ENCODE measurements around the gene LAMTOR4. TPM values are rescaled to one million over a fixed set of nuclear protein-coding genes. Genes with fewer than 3 reads are reported as not detected.

LAMTOR4 gene
- total RNA-seq, 4 donors from 2014 or later, result 109 to 228 (median 148) TPM

DNA sequence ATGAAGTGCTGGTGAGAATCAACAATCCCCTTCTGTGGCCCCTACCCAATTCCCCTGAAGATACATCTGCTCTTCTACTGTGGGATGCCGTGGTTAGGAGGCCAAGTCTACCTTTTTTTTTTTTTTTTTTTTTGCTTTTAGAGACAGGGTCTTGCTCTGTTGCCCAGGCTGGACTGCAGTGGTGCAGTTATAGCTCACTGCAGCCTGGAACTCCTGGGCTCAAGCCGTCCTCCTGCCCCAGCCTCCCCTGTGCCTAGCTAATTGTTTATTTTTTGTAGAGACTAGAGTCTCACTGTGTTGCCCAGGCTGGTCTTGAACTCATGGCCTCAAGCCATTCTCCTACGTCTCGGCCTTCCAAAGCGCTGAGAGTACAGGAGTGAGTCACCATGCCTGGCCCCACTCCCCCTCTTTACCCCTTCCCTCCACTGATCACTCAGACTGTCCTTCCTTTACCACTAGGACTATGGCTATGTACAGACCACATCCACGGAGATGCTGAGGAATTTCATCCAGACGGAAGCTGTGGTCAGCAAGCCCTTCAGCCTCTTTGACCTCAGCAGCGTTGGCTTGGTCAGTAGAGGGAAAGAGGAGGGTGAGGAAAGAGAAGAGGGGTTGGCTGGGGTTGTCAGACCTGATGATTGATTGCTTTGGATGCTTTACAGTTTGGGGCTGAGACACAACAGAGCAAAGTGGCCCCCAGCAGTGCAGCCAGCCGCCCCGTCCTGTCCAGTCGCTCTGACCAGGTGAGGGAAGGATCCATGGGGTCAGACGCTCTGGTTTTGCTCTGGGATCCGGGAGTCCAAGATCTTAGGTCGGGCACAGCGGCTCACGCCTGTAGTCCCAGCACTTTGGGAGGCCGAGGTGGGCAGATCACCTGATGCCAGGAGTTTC is 45.5 kb upstream of the LAMTOR4 start:
- ATAC-seq, result no peak
- peaks cover 0 to 71% of the 10 kb centered on the region in 2 donors for H3K36me3 ChIP-seq
- 66 to 70% methylated on average over 4 to 7 of the region's 17 CpGs for WGBS, 2 donors (ENCODE audit: low coverage in 1 of 2)
- H3K4me1 ChIP-seq, result peaks cover 0 to 40% (median 13%) of the 10 kb centered on the region in 3 donors
- H3K27ac ChIP-seq, result peak overlapping the region in 2 of 4 donors; percentile 9 to 93
- H3K27me3 ChIP-seq, result no peaks in the 10 kb centered on the region
- H3K4me3 ChIP-seq, result no peak overlapping the region
- TF ChIP-seq, protein P1, sequence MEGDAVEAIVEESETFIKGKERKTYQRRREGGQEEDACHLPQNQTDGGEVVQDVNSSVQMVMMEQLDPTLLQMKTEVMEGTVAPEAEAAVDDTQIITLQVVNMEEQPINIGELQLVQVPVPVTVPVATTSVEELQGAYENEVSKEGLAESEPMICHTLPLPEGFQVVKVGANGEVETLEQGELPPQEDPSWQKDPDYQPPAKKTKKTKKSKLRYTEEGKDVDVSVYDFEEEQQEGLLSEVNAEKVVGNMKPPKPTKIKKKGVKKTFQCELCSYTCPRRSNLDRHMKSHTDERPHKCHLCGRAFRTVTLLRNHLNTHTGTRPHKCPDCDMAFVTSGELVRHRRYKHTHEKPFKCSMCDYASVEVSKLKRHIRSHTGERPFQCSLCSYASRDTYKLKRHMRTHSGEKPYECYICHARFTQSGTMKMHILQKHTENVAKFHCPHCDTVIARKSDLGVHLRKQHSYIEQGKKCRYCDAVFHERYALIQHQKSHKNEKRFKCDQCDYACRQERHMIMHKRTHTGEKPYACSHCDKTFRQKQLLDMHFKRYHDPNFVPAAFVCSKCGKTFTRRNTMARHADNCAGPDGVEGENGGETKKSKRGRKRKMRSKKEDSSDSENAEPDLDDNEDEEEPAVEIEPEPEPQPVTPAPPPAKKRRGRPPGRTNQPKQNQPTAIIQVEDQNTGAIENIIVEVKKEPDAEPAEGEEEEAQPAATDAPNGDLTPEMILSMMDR (IDR thresholded peaks at IDR 0.05), result no peak
- no peak for TF ChIP-seq POLR2AphosphoS5 (IDR thresholded peaks at IDR 0.05)
- no peak for TF ChIP-seq EP300 (IDR thresholded peaks at IDR 0.05)
- no peak for TF ChIP-seq POLR2A (IDR thresholded peaks at IDR 0.05)
- no peaks in the 10 kb centered on the region for H3K9me3 ChIP-seq

GRCh38 chr7:100105534-100105933 is 43.2 kb upstream of the LAMTOR4 start:
- no peaks in the 10 kb centered on the region for H3K9me3 ChIP-seq
- ATAC-seq, result no peak
- H3K27me3 ChIP-seq, result no peaks in the 10 kb centered on the region
- H3K4me3 ChIP-seq, result no peak overlapping the region
- WGBS, 2 donors (ENCODE audit: low coverage in 1 of 2), result 80% methylated on average over 3 of the region's 4 CpGs; no CpG with 5 or more reads in 1 of the 2 donors
- peaks cover 0 to 80% of the 10 kb centered on the region in 2 donors for H3K36me3 ChIP-seq
- no peak for TF ChIP-seq POLR2AphosphoS5 (IDR thresholded peaks at IDR 0.05)
- TF ChIP-seq, protein P1 (IDR thresholded peaks at IDR 0.05), result no peak
- no peak for TF ChIP-seq POLR2A (IDR thresholded peaks at IDR 0.05)
- TF ChIP-seq EP300 (IDR thresholded peaks at IDR 0.05), result no peak
- H3K4me1 ChIP-seq, result peaks cover 0 to 20% (median 6%) of the 10 kb centered on the region in 3 donors
- no peak overlapping the region for H3K27ac ChIP-seq

GRCh38 chr7:100106633-100107032 is 42.1 kb upstream of the LAMTOR4 start:
- Histone ChIP-seq H3K27ac (no peak overlapping the region), H3K4me3 (no peak overlapping the region), H3K9me3 (no peaks in the 10 kb centered on the region), H3K27me3 (no peaks in the 10 kb centered on the region), H3K36me3 (peaks cover 0 to 91% of the 10 kb centered on the region in 2 donors), H3K4me1 (peaks cover 0 to 15% (median 6%) of the 10 kb centered on the region in 3 donors)
- WGBS, 2 donors (ENCODE audit: low coverage in 1 of 2), result no CpG with 5 or more reads among the region's 17 CpGs
- ATAC-seq, result no peak
- TF ChIP-seq POLR2AphosphoS5 (IDR thresholded peaks at IDR 0.05) (no peak), EP300 (IDR thresholded peaks at IDR 0.05) (no peak), POLR2A (IDR thresholded peaks at IDR 0.05) (no peak)
- TF ChIP-seq, protein P1 (IDR thresholded peaks at IDR 0.05), result no peak

DNA sequence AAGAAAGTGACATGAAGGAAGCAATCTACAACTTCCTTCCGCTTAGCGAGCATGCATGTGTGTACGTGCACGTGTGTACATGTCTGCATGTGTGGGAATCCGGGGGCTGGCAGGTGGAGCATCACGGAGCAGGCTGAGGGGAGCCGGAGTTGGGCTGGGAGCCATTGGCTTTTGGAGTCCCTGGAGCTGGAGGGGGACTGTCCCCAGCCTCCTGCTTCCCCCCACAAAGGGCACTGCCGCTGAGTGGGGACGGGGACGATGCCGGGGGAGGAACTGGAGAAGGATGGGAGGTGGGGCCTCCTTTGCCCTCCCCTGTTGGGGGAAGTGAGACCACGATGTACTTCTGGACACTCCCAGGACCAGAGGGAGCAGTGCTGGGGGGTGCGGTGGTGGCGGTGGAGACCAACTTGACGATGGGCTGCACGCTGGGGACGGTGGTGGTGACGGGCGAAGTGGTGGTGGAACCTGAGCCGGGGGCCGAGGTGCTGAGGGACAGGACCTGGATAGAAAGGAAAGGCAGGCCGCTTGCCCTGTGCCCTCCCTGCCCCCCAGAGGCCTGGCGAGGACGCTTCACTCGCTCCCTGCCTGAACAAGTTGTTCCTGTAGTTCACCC is 41.5 kb upstream of the LAMTOR4 start:
- H3K36me3 ChIP-seq, result peaks cover 0 to 97% of the 10 kb centered on the region in 2 donors
- H3K4me1 ChIP-seq, result peaks cover 0 to 12% (median 5%) of the 10 kb centered on the region in 3 donors

More for the DNA sequence above, 41.5 kb upstream of the LAMTOR4 start:
- no peaks in the 10 kb centered on the region for H3K9me3 ChIP-seq
- TF ChIP-seq POLR2A (IDR thresholded peaks at IDR 0.05) (no peak), EP300 (IDR thresholded peaks at IDR 0.05) (no peak), POLR2AphosphoS5 (IDR thresholded peaks at IDR 0.05) (no peak)
- TF ChIP-seq, protein P1 (IDR thresholded peaks at IDR 0.05), result no peak
- H3K27ac ChIP-seq, result no peak overlapping the region
- 81 to 91% methylated on average over 6 to 12 of the region's 25 CpGs for WGBS, 2 donors (ENCODE audit: low coverage in 1 of 2)
- H3K4me3 ChIP-seq, result no peak overlapping the region
- ATAC-seq, result no peak
- no peaks in the 10 kb centered on the region for H3K27me3 ChIP-seq

Data from gastroesophageal sphincter (tissue), 4 donors.